A673 (cell line): ENCODE results near the gene MMP14.

ENCODE experiments used
- CTCF ChIP-seq: fragments of 300-800, 200-600 bp; sonication (generic); conservative IDR thresholded peaks from 2 replicates; pipeline ENCODE4 v1.5.1; 2017; ENCODE audit warnings: low read depth, mild to moderate bottlenecking, antibody characterized with exemption, low read length, moderate library complexity, mixed read lengths
- EZH2 ChIP-seq: fragments of 200-600 bp; sonication (generic); IDR thresholded peaks from 2 replicates; pipeline ENCODE4 v1.6.1; 2017; ENCODE audit warnings: borderline replicate concordance, low read depth, mild to moderate bottlenecking, mixed read lengths, antibody characterized with exemption, low read length; ENCODE audit not compliant: poor library complexity, severe bottlenecking

DNA sequence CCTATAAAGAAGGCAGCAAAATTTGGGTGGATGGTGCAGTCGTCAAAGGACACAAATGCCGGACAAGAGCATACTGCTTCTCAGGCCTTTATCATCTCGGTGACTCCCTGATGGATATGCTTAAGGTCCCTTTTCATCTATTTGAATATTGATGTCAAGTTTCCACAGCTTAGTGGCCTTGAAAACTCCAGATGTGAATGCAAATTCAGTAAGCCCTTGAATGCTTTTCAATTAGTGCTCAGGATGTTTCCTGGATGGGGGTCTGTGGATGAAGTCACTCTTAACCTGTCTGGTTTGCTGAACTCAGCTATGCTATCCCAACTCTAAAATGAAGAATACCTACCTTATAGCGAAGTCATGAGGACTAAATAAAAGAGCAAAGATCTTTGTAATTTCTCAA lies 57.3 kb downstream of the MMP14 start:
- TF ChIP-seq CTCF: no peak
- no peak for TF ChIP-seq EZH2
